H9 (cell line): Measurements from ENCODE around the gene GPR15LG. TPM values are rescaled to one million over a fixed set of nuclear protein-coding genes. Genes with fewer than 3 reads are reported as not detected.

Experiments
- DNase-seq: peaks from one replicate; pipeline ENCODE4 v3.0.0-alpha.2; 2017
- H2AFZ ChIP-seq: one replicate; pipeline ENCODE4 v1.6.1; 2013; ENCODE audit warnings: mild to moderate bottlenecking, low read length, control low read depth, moderate library complexity
- H2AK5ac ChIP-seq: 2 replicates; pipeline ENCODE4 v1.6.1; 2013; ENCODE audit warnings: low read length, control low read depth, mixed read lengths; ENCODE audit not compliant: insufficient read length
- H2BK120ac ChIP-seq: one replicate; pipeline ENCODE4 v1.6.1; 2013; ENCODE audit warnings: low read depth, mild to moderate bottlenecking, low read length, control low read depth, inconsistent platforms; ENCODE audit not compliant: poor library complexity, severe bottlenecking
- H2BK12ac ChIP-seq: 2 replicates; pipeline ENCODE4 v1.6.1; 2013; ENCODE audit warnings: low read length, control low read depth, mixed read lengths, low read depth; ENCODE audit not compliant: insufficient read length
- H2BK15ac ChIP-seq: 2 replicates; pipeline ENCODE4 v1.6.1; 2013; ENCODE audit warnings: low read depth, low read length, control low read depth
- H2BK20ac ChIP-seq: one replicate; pipeline ENCODE4 v1.6.1; 2013; ENCODE audit warnings: low read depth, mild to moderate bottlenecking, low read length, control low read depth, inconsistent platforms; ENCODE audit not compliant: poor library complexity, severe bottlenecking
- H2BK5ac ChIP-seq: 2 replicates; pipeline ENCODE4 v1.6.1; 2013; ENCODE audit warnings: low read length, control low read depth, mixed read lengths; ENCODE audit not compliant: insufficient read length
- H3K14ac ChIP-seq: 2 replicates; pipeline ENCODE4 v1.6.1; 2013; ENCODE audit warnings: low read length, control low read depth; ENCODE audit not compliant: insufficient read depth
- H3K18ac ChIP-seq: 2 replicates; pipeline ENCODE4 v1.6.1; 2013; ENCODE audit warnings: low read depth, mild to moderate bottlenecking, mixed read lengths, low read length, control low read depth; ENCODE audit not compliant: insufficient read length
- H3K23ac ChIP-seq: 2 replicates; pipeline ENCODE4 v1.6.1; 2013; ENCODE audit warnings: low read length, control low read depth, mixed read lengths, low read depth; ENCODE audit not compliant: insufficient read length
- H3K23me2 ChIP-seq: 2 replicates; pipeline ENCODE4 v1.6.1; 2013; ENCODE audit warnings: low read depth, mild to moderate bottlenecking, mixed read lengths, low read length, control low read depth; ENCODE audit not compliant: insufficient read length, poor library complexity, severe bottlenecking
- H3K27ac ChIP-seq: 2 replicates; pipeline ENCODE4 v1.5.1; 2013; ENCODE audit warnings: low read length, control low read depth, mixed read lengths, low read depth; ENCODE audit not compliant: insufficient read length
- H3K27me3 ChIP-seq: 2 replicates; pipeline ENCODE4 v1.6.1; 2013; ENCODE audit warnings: low read length, control low read depth, inconsistent platforms; ENCODE audit not compliant: insufficient read depth
- H3K4ac ChIP-seq: 2 replicates; pipeline ENCODE4 v1.6.1; 2013; ENCODE audit warnings: low read depth, mild to moderate bottlenecking, control low read depth, inconsistent platforms, low read length, moderate library complexity
- H3K4me1 ChIP-seq: 2 replicates; pipeline ENCODE4 v1.6.1; 2013; ENCODE audit warnings: low read length, control low read depth, inconsistent platforms; ENCODE audit not compliant: insufficient read depth
- H3K4me2 ChIP-seq: 2 replicates; pipeline ENCODE4 v1.6.1; 2013; ENCODE audit warnings: low read length, control low read depth, mixed read lengths; ENCODE audit not compliant: insufficient read length, insufficient read depth
- H3K56ac ChIP-seq: 2 replicates; pipeline ENCODE4 v1.6.1; 2013; ENCODE audit warnings: low read depth, mild to moderate bottlenecking, mixed read lengths, low read length, control low read depth; ENCODE audit not compliant: insufficient read length
- H3K79me1 ChIP-seq: 2 replicates; pipeline ENCODE4 v1.6.1; 2013; ENCODE audit warnings: low read depth, mild to moderate bottlenecking, moderate library complexity, low read length, control low read depth, inconsistent platforms; ENCODE audit not compliant: insufficient read depth, poor library complexity, severe bottlenecking
- H3K79me2 ChIP-seq: 2 replicates; pipeline ENCODE4 v1.6.1; 2013; ENCODE audit warnings: low read length, control low read depth, inconsistent platforms; ENCODE audit not compliant: insufficient read depth
- H3K9ac ChIP-seq: 2 replicates; pipeline ENCODE4 v1.6.1; 2013; ENCODE audit warnings: low read length, control low read depth, mixed read lengths; ENCODE audit not compliant: insufficient read length; ENCODE audit errors: extremely low read depth
- H3K9me3 ChIP-seq: one replicate; pipeline ENCODE4 v1.6.1; 2013; ENCODE audit warnings: low read depth, low read length, inconsistent platforms; ENCODE audit not compliant: control insufficient read depth
- H3T11ph ChIP-seq: one replicate; pipeline ENCODE4 v1.6.1; 2013; ENCODE audit warnings: mild to moderate bottlenecking, low read length, control low read depth, inconsistent platforms
- H4K20me1 ChIP-seq: one replicate; pipeline ENCODE4 v1.6.1; 2013; ENCODE audit not compliant: control insufficient read depth, insufficient read length, insufficient read depth
- H4K5ac ChIP-seq: 2 replicates; pipeline ENCODE4 v1.6.1; 2013; ENCODE audit warnings: low read depth, mild to moderate bottlenecking, mixed read lengths, low read length, control low read depth; ENCODE audit not compliant: insufficient read length
- H4K8ac ChIP-seq: replicated peaks from 2 replicates; pipeline ENCODE4 v1.6.1; 2013; ENCODE audit warnings: low read length, control low read depth, mixed read lengths, low read depth; ENCODE audit not compliant: insufficient read length
- H4K91ac ChIP-seq: 2 replicates; pipeline ENCODE4 v1.6.1; 2013; ENCODE audit warnings: low read depth, mild to moderate bottlenecking, moderate library complexity, mixed read lengths, low read length, control low read depth; ENCODE audit not compliant: insufficient read length
- H3K27ac Mint-ChIP-seq, 3 experiments: 2 replicates in 2 of 3; 3 replicates in 1 of 3; pipeline ENCODE4 v1.8.0; 2020 to 2021; ENCODE audit warnings: mixed read lengths in 3 of 3, mild to moderate bottlenecking in 1 of 3, moderate library complexity in 1 of 3
- H3K27me3 Mint-ChIP-seq: 2 replicates; pipeline ENCODE4 v1.8.0; 2021; ENCODE audit warnings: low read depth, mild to moderate bottlenecking, moderate library complexity, mixed read lengths
- H3K36me3 Mint-ChIP-seq, 3 experiments: 2 replicates in 2 of 3; 3 replicates in 1 of 3; pipeline ENCODE4 v1.8.0; 2020 to 2021; ENCODE audit warnings: low read depth in 3 of 3, mixed read lengths in 3 of 3; ENCODE audit not compliant: insufficient read depth in 1 of 3
- H3K4me1 Mint-ChIP-seq, 2 experiments: 2 replicates each; pipeline ENCODE4 v1.8.0; 2020; ENCODE audit warnings: mixed read lengths in 2 of 2
- H3K4me3 Mint-ChIP-seq, 2 experiments: 2 replicates in 1 of 2; 3 replicates in 1 of 2; pipeline ENCODE4 v1.8.0; 2020 to 2021; ENCODE audit warnings: mild to moderate bottlenecking in 2 of 2, mixed read lengths in 2 of 2, moderate library complexity in 1 of 2
- H3K9me3 Mint-ChIP-seq, 2 experiments: 2 replicates in 1 of 2; 3 replicates in 1 of 2; pipeline ENCODE4 v1.8.0; 2020; ENCODE audit warnings: mild to moderate bottlenecking in 2 of 2, mixed read lengths in 2 of 2, moderate library complexity in 1 of 2
- WGBS: extraction: QIAGEN DNeasy Blood & Tissue Kit; methylation state at CpG from one replicate; pipeline ENCODE4 v1.1.7; 2013; ENCODE audit warnings: missing lambda C conversion rate, low lambda C conversion rate, mixed read lengths; ENCODE audit not compliant: insufficient read length; ENCODE audit errors: extremely low coverage; 5-methylcytosine and 5-hydroxymethylcytosine counted together
- total RNA-seq: library from RNA; stranded (reverse); gene quantifications from 2 replicates; pipeline ENCODE4 v1.2.1, GENCODE V29; 2021
- TF ChIP-seq, protein P1 (sequence below): fragments of 200-600 bp; sonication (generic); conservative IDR thresholded peaks from 3 replicates; pipeline ENCODE4 v1.8.0; 2021; ENCODE audit warnings: antibody characterized with exemption, mild to moderate bottlenecking

Gene GPR15LG
- total RNA-seq, 1 experiment from 2014 or later: not detected

DNA sequence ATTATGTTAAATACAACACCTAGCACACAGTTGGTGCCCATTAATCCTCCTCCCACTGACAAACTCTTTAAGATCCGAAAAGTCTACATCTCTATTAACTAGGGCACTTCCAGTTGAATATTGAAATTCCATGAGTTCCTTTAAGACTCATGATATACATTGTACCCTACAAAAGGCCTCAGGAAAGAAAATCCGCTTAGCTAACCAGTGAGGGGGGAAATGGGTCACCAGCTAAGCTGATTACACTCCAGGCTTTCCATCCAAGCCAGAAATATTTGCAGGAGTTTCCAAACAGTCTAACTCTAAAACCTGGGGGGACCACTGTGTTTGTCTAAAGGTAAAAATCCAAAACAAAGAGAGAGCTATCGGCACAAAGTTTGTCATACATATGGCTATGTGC is 53.0 kb downstream of the GPR15LG start:
- TF ChIP-seq, protein P1, sequence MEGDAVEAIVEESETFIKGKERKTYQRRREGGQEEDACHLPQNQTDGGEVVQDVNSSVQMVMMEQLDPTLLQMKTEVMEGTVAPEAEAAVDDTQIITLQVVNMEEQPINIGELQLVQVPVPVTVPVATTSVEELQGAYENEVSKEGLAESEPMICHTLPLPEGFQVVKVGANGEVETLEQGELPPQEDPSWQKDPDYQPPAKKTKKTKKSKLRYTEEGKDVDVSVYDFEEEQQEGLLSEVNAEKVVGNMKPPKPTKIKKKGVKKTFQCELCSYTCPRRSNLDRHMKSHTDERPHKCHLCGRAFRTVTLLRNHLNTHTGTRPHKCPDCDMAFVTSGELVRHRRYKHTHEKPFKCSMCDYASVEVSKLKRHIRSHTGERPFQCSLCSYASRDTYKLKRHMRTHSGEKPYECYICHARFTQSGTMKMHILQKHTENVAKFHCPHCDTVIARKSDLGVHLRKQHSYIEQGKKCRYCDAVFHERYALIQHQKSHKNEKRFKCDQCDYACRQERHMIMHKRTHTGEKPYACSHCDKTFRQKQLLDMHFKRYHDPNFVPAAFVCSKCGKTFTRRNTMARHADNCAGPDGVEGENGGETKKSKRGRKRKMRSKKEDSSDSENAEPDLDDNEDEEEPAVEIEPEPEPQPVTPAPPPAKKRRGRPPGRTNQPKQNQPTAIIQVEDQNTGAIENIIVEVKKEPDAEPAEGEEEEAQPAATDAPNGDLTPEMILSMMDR: no peak
- H2AFZ ChIP-seq: no peak overlapping the region
- Mint-ChIP-seq H3K27me3 (peaks cover 46% of the 10 kb centered on the region), H3K9me3 (no peaks in the 10 kb centered on the region), H3K4me1 (no peaks in the 10 kb centered on the region), H3K4me3 (no peak overlapping the region), H3K27ac (no peak overlapping the region), H3K36me3 (no peaks in the 10 kb centered on the region; a peak in 1 of 7 replicates)
- H3K79me2 ChIP-seq: no peaks in the 10 kb centered on the region
- no peak overlapping the region for H3K9ac ChIP-seq
- WGBS: no CpG with 5 or more reads among the region's 3 CpGs
- H3T11ph ChIP-seq: no peak overlapping the region
- H4K8ac ChIP-seq: no peak overlapping the region
- H3K27me3 ChIP-seq: no peaks in the 10 kb centered on the region; the same call in 1 of the 2 replicates
- no peaks in the 10 kb centered on the region for H3K79me1 ChIP-seq
- no peaks in the 10 kb centered on the region for H3K23me2 ChIP-seq
- no peak overlapping the region for H3K14ac ChIP-seq
- no peak overlapping the region for H2BK15ac ChIP-seq
- H4K5ac ChIP-seq: no peak overlapping the region
- no peak overlapping the region for H3K23ac ChIP-seq
- no peak overlapping the region for H3K4me2 ChIP-seq
- H3K18ac ChIP-seq: no peak overlapping the region
- no peak overlapping the region for H4K91ac ChIP-seq
- no peak overlapping the region for H3K56ac ChIP-seq
- H2BK12ac ChIP-seq: no peak overlapping the region
- H2BK20ac ChIP-seq: no peak overlapping the region
- H2BK120ac ChIP-seq: no peak overlapping the region
- H2AK5ac ChIP-seq: no peak overlapping the region
- no peak overlapping the region for H2BK5ac ChIP-seq
- no peak overlapping the region for H3K4ac ChIP-seq
- H3K9me3 ChIP-seq: no peaks in the 10 kb centered on the region
- H4K20me1 ChIP-seq: no peaks in the 10 kb centered on the region
- H3K4me1 ChIP-seq: no peaks in the 10 kb centered on the region
- no peak for DNase-seq
- H3K27ac ChIP-seq: no peak overlapping the region
